SK-N-SH (cell line): ENCODE data around the gene GRIN2A. TPM values are rescaled to one million over a fixed set of nuclear protein-coding genes. Genes with fewer than 3 reads are reported as not detected.
A peak's percentile ranks its signal among the peaks of the same experiment; 100 is the strongest.

Source experiments
- CTCF ChIA-PET: fragments of 300-600, 350-600 bp; formaldehyde crosslinking; extraction: SDS; loops from one replicate; lab custom pipeline; 2021; lab: Yijun Ruan, JAX
- POLR2A ChIA-PET: fragments of 350-600 bp; sonication (Branson Sonifier 250); formaldehyde crosslinking; extraction: SDS; loops from one replicate; lab custom pipeline; 2020; ENCODE audit warnings: antibody characterized with exemption, inconsistent platforms; lab: Yijun Ruan, JAX
- DNase-seq: peaks from one replicate; pipeline ENCODE4 v3.0.0; 2012
- H2AFZ ChIP-seq: fragments of 200-600 bp; sonication (generic); 2 replicates; pipeline ENCODE4 v1.8.1; 2016; ENCODE audit warnings: antibody characterized with exemption, mild to moderate bottlenecking, low read depth
- H3F3A ChIP-seq: fragments of 200-600 bp; sonication (generic); replicated peaks from 2 replicates; pipeline ENCODE3; 2016; ENCODE audit warnings: antibody characterized with exemption, mild to moderate bottlenecking; ENCODE audit not compliant: insufficient read depth
- H3K27ac ChIP-seq, 2 experiments: fragments of 200-500 bp in 1 of 2; fragments of 200-600 bp in 1 of 2; sonication (Bioruptor generic) in 1 of 2; sonication (generic), shearing (Covaris generic) in 1 of 2; 2 replicates each; pipeline versions ENCODE4 v1.5.1 to v1.6.1; 2014 to 2016; ENCODE audit warnings: low read depth in 2 of 2, inconsistent platforms in 1 of 2, low read length in 1 of 2, mild to moderate bottlenecking in 1 of 2, mixed read lengths in 1 of 2
- H3K27me3 ChIP-seq: fragments of 200-600 bp; sonication (generic), shearing (Covaris generic); 2 replicates; pipeline ENCODE4 v1.6.1; 2016; ENCODE audit warnings: mixed run types; ENCODE audit not compliant: insufficient read depth
- H3K36me3 ChIP-seq, 2 experiments: fragments of 200-500 bp in 1 of 2; fragments of 200-600 bp in 1 of 2; sonication (Bioruptor generic) in 1 of 2; sonication (generic) in 1 of 2; replicated peaks in 1 of 2; 2 replicates each; pipeline versions ENCODE3 to v1.5.1; 2014 to 2016; ENCODE audit warnings: low read length in 1 of 2, mild to moderate bottlenecking in 1 of 2; ENCODE audit not compliant: insufficient read depth in 2 of 2, control insufficient read depth in 1 of 2
- H3K4me1 ChIP-seq, 2 experiments: fragments of 200-500 bp in 1 of 2; fragments of 200-600 bp in 1 of 2; sonication (Bioruptor generic) in 1 of 2; sonication (generic), shearing (Covaris generic) in 1 of 2; 2 replicates each; pipeline versions ENCODE4 v1.5.1 to v1.6.1; 2014 to 2016; ENCODE audit warnings: low read depth in 1 of 2, low read length in 1 of 2, mixed run types in 1 of 2; ENCODE audit not compliant: insufficient read depth in 2 of 2, control insufficient read depth in 1 of 2
- H3K4me2 ChIP-seq: fragments of 200-600 bp; sonication (generic), shearing (Covaris generic); 2 replicates; pipeline ENCODE4 v1.6.1; 2017; ENCODE audit warnings: mixed run types
- H3K4me3 ChIP-seq, 2 experiments: fragments of 200-500 bp in 1 of 2; fragments of 200-600 bp in 1 of 2; sonication (Bioruptor generic) in 1 of 2; sonication (generic), shearing (Covaris generic) in 1 of 2; 2 replicates each; pipeline versions ENCODE4 v1.5.1 to v1.8.1; 2014 to 2016; ENCODE audit warnings: low read depth in 2 of 2, inconsistent platforms in 1 of 2, low read length in 1 of 2, mild to moderate bottlenecking in 1 of 2, mixed read lengths in 1 of 2, moderate library complexity in 1 of 2
- H3K79me2 ChIP-seq: fragments of 200-600 bp; sonication (generic); 2 replicates; pipeline ENCODE4 v1.8.1; 2017; ENCODE audit warnings: mild to moderate bottlenecking; ENCODE audit not compliant: insufficient read depth
- H3K9ac ChIP-seq: fragments of 200-600 bp; sonication (generic); 2 replicates; pipeline ENCODE4 v1.6.1; 2017; ENCODE audit warnings: mixed run types
- H3K9me2 ChIP-seq: fragments of 200-600 bp; sonication (generic); 2 replicates; pipeline ENCODE4 v1.6.1; 2017; ENCODE audit warnings: mixed run types
- H3K9me3 ChIP-seq: fragments of 200-600 bp; sonication (generic); 2 replicates; pipeline ENCODE4 v1.6.1; 2017; ENCODE audit warnings: mixed run types, mild to moderate bottlenecking, moderate library complexity
- H4K20me1 ChIP-seq: fragments of 200-600 bp; sonication (generic); 2 replicates; pipeline ENCODE4 v1.6.1; 2017; ENCODE audit warnings: mild to moderate bottlenecking, mixed run types; ENCODE audit not compliant: insufficient read depth
- CHD2 ChIP-seq: fragments of 150-350 bp; IDR thresholded peaks from 2 replicates; pipeline ENCODE4 v1.6.1; 2018; ENCODE audit warnings: low read length; ENCODE audit not compliant: partially characterized antibody
- CTCF ChIP-seq: fragments of 200-600 bp; sonication (generic); IDR thresholded peaks from 2 replicates; pipeline ENCODE4 v1.6.1; 2017; ENCODE audit warnings: antibody characterized with exemption, mild to moderate bottlenecking, moderate library complexity
- ELF1 ChIP-seq: IDR thresholded peaks from 2 replicates; pipeline ENCODE4 v1.4.0; 2012
- EP300 ChIP-seq, 2 experiments: IDR thresholded peaks; 2 replicates each; pipeline versions ENCODE4 v1.4.0 to v1.6.1; 2012; ENCODE audit warnings: borderline replicate concordance in 1 of 2, low read depth in 1 of 2, low read length in 1 of 2
- EZH2phosphoT487 ChIP-seq: fragments of 200-600 bp; sonication (generic); IDR thresholded peaks from 2 replicates; pipeline ENCODE4 v1.6.1; 2017; ENCODE audit warnings: low read depth, mixed run types, mild to moderate bottlenecking, antibody characterized with exemption, moderate library complexity, borderline replicate concordance
- FOSL2 ChIP-seq: IDR thresholded peaks from 2 replicates; pipeline ENCODE4 v1.4.0; 2012; ENCODE audit warnings: low read depth, mild to moderate bottlenecking, moderate library complexity, borderline replicate concordance
- FOXJ3 ChIP-seq: sonication (generic); formaldehyde crosslinking; IDR thresholded peaks from 2 replicates; pipeline ENCODE4 v1.5.1; 2020; ENCODE audit warnings: mild to moderate bottlenecking, missing genetic modification reagents
- FOXM1 ChIP-seq: IDR thresholded peaks from 2 replicates; pipeline ENCODE4 v1.4.0; 2012; ENCODE audit warnings: low read depth, mild to moderate bottlenecking
- GABPA ChIP-seq: IDR thresholded peaks from 2 replicates; pipeline ENCODE4 v1.4.0; 2012; ENCODE audit warnings: low read depth, mild to moderate bottlenecking
- GATA2 ChIP-seq: sonication (generic); formaldehyde crosslinking; IDR thresholded peaks from 2 replicates; pipeline ENCODE4 v1.5.0; 2020; ENCODE audit warnings: mild to moderate bottlenecking, missing genetic modification reagents
- JUND ChIP-seq: IDR thresholded peaks from 2 replicates; pipeline ENCODE4 v1.4.0; 2012
- NFIC ChIP-seq: IDR thresholded peaks from 2 replicates; pipeline ENCODE4 v1.4.0; 2012; ENCODE audit warnings: borderline replicate concordance
- RAD21 ChIP-seq: IDR thresholded peaks from 2 replicates; pipeline ENCODE4 v1.6.1; 2012; ENCODE audit warnings: mild to moderate bottlenecking, low read length
- RCOR1 ChIP-seq: fragments of 150-350 bp; IDR thresholded peaks from 2 replicates; pipeline ENCODE4 v1.6.1; 2017; ENCODE audit warnings: antibody characterized with exemption, low read length
- RFX5 ChIP-seq: IDR thresholded peaks from 2 replicates; pipeline ENCODE4 v1.6.1; 2012; ENCODE audit warnings: mild to moderate bottlenecking, improper control_type of control experiment, low read length
- RXRA ChIP-seq: IDR thresholded peaks from 2 replicates; pipeline ENCODE4 v1.4.0; 2012; ENCODE audit warnings: low read depth, mild to moderate bottlenecking, borderline replicate concordance
- SMC3 ChIP-seq: IDR thresholded peaks from 2 replicates; pipeline ENCODE4 v1.6.1; 2012; ENCODE audit warnings: low read depth, low read length, improper control_type of control experiment
- TAF1 ChIP-seq: IDR thresholded peaks from 2 replicates; pipeline ENCODE4 v1.6.1; 2012; ENCODE audit warnings: low read depth, mild to moderate bottlenecking, low read length, moderate library complexity, borderline replicate concordance
- USF2 ChIP-seq: fragments of 150-350 bp; IDR thresholded peaks from 2 replicates; pipeline ENCODE4 v1.6.1; 2017; ENCODE audit warnings: antibody characterized with exemption, low read length, low read depth, borderline replicate concordance
- YY1 ChIP-seq: IDR thresholded peaks from 2 replicates; pipeline ENCODE4 v1.4.0; 2012; ENCODE audit warnings: low read depth, mild to moderate bottlenecking
- WGBS: methylation state at CpG from one replicate; pipeline ENCODE4 v1.1.6; 2017; ENCODE audit warnings: low lambda C conversion rate; 5-methylcytosine and 5-hydroxymethylcytosine counted together
- polyA plus RNA-seq, 3 experiments: library from polyadenylated mRNA; depleted of rRNA; stranded (reverse); fragments of >200 nt; gene quantifications; 2 replicates each; pipeline ENCODE4 v1.2.3, GENCODE V29; 2012

GRIN2A gene
- polyA plus RNA-seq, 1 of the 3 experiments (the other 2 are of a cell fraction), result not detected

GRCh38 chr16:10081201-10081940 is 100.9 kb downstream of the GRIN2A start (continued):
- no peak for TF ChIP-seq CTCF

GRCh38 chr16:10080051-10080772 is 102.0 kb downstream of the GRIN2A start:
- Histone ChIP-seq H3K27ac (peak overlapping the region in 1 of 2 experiments; percentile 58; a peak in 2 of 4 replicates), H3K79me2 (no peaks in the 10 kb centered on the region), H3K36me3 (no peaks in the 10 kb centered on the region), H3K27me3 (no peaks in the 10 kb centered on the region), H3K9me3 (no peaks in the 10 kb centered on the region), H4K20me1 (no peaks in the 10 kb centered on the region), H3K4me3 (no peak overlapping the region), H3K9me2 (no peaks in the 10 kb centered on the region), H3K4me1 (peaks cover 0 to 27% of the 10 kb centered on the region in 2 experiments; a peak in 2 of 4 replicates), H2AFZ (no peak overlapping the region), H3K4me2 (no peak overlapping the region), H3F3A (no peaks in the 10 kb centered on the region), H3K9ac (no peak overlapping the region)
- 6% methylated on average over 7 of the region's 9 CpGs for WGBS
- TF ChIP-seq EZH2phosphoT487, result no peak
- TF ChIP-seq FOSL2, result no peak
- no peak for TF ChIP-seq ELF1
- TF ChIP-seq GATA2 (CRISPR knock-in tag), result peak; percentile 48; the same call in 1 of the 2 replicates
- TF ChIP-seq RXRA, result no peak
- TF ChIP-seq EP300 (IDR thresholded peaks at IDR 0.05; ENCODE audit: borderline replicate concordance in 1 of 2, low read depth in 1 of 2, low read length in 1 of 2), result peak in 1 of 2 experiments; percentile 43; a peak in 1 of 4 replicates
- TF ChIP-seq RFX5, result no peak
- TF ChIP-seq SMC3, result no peak
- TF ChIP-seq CHD2, result no peak
- TF ChIP-seq TAF1, result no peak
- peak; percentile 24 for DNase-seq
- CTCF ChIA-PET, result interaction anchor here (1.7 kb wide), 1 partner anchor 102 kb away, joined by 4 read pairs; the partner anchor contains the start of gene GRIN2A
- POLR2A ChIA-PET, result no interaction called here

- no peak overlapping the region for H3K4me2 ChIP-seq
- ChIA-PET POLR2A (no interaction called here), CTCF (interaction anchor here (1.1 kb wide), 1 partner anchor 44 kb away, joined by 3 read pairs; no protein-coding TSS in a partner anchor)
- H2AFZ ChIP-seq, result no peak overlapping the region
- H3K36me3 ChIP-seq, result no peaks in the 10 kb centered on the region
- H3K4me3 ChIP-seq, result no peak overlapping the region
- H3K9me3 ChIP-seq, result no peaks in the 10 kb centered on the region
- H3F3A ChIP-seq, result no peaks in the 10 kb centered on the region
- H3K27ac ChIP-seq, result no peak overlapping the region
- H3K79me2 ChIP-seq, result no peaks in the 10 kb centered on the region
- no peak for TF ChIP-seq RCOR1
- no peak for TF ChIP-seq USF2
- no peak for TF ChIP-seq JUND
- no peak for TF ChIP-seq FOXJ3 (CRISPR knock-in tag)
- no peak for TF ChIP-seq EP300 (IDR thresholded peaks at IDR 0.05; ENCODE audit: borderline replicate concordance in 1 of 2, low read depth in 1 of 2, low read length in 1 of 2)
- TF ChIP-seq NFIC, result no peak
- no peak for TF ChIP-seq RAD21
- TF ChIP-seq SMC3, result no peak
- no peak for TF ChIP-seq GABPA
- TF ChIP-seq FOSL2, result no peak
- TF ChIP-seq CHD2, result no peak
- TF ChIP-seq YY1, result no peak
- TF ChIP-seq FOXM1, result no peak
- TF ChIP-seq RXRA, result no peak
- H3K27me3 ChIP-seq, result no peaks in the 10 kb centered on the region
- H3K9ac ChIP-seq, result no peak overlapping the region
- WGBS, result 24% methylated on average over 6 of the region's 7 CpGs
- DNase-seq, result peak; percentile 6
- no peaks in the 10 kb centered on the region for H3K9me2 ChIP-seq
- H3K4me1 ChIP-seq, result peaks cover 0 to 27% of the 10 kb centered on the region in 2 experiments; a peak in 2 of 4 replicates
- no peaks in the 10 kb centered on the region for H4K20me1 ChIP-seq
These were observed 103.7 kb downstream of the GRIN2A start for GRCh38 chr16:10078541-10078949.
